ENCODE measurements around the gene TBC1D22A. TPM values are rescaled to one million over a fixed set of nuclear protein-coding genes. Genes with fewer than 3 reads are reported as not detected.

The TBC1D22A gene
- total and polyA plus RNA-seq, 2 donors from 2014 or later: 24.6 to 39.4 TPM

- DNase-seq: peak in 1 of 5 donors; percentile 62
- H3K9ac ChIP-seq (ENCODE audit: low read length in 3 of 3): no peak overlapping the region
- no peaks in the 10 kb centered on the region for H3K36me3 ChIP-seq (ENCODE audit: control insufficient read depth in 2 of 3, insufficient read depth in 3 of 3, low read length in 3 of 3)
- no peaks in the 10 kb centered on the region for H3K9me3 ChIP-seq (ENCODE audit: control insufficient read depth in 2 of 3, insufficient read depth in 1 of 3, low read length in 3 of 3)
- H3K4me1 ChIP-seq (ENCODE audit: control insufficient read depth in 2 of 3, insufficient read depth in 2 of 3, low read depth in 1 of 3, low read length in 3 of 3): peaks cover 0 to 15% (median 0%) of the 10 kb centered on the region in 3 donors
- H3K27me3 ChIP-seq (ENCODE audit: control insufficient read depth, insufficient read depth, low read length): no peaks in the 10 kb centered on the region
- intact Hi-C loops (cut with DNase I): no loop called here
- FAIRE-seq: no peak
- H3K4me3 ChIP-seq (ENCODE audit: low read length in 3 of 3): no peak overlapping the region
- no peak overlapping the region for H3K27ac ChIP-seq (ENCODE audit: low read depth in 2 of 2, low read length in 2 of 2)
- no peak for TF ChIP-seq CTCF (IDR thresholded peaks at IDR 0.05; ENCODE audit: borderline replicate concordance, extremely low read depth, insufficient read depth)
Observed at GRCh38 chr22:47041271-47042115, 279.0 kb downstream of the TBC1D22A start.

GRCh38 chr22:47042116-47042825 lies 279.8 kb downstream of the TBC1D22A start:
- Histone ChIP-seq H3K9ac (ENCODE audit: low read length in 3 of 3) (no peak overlapping the region), H3K4me3 (ENCODE audit: low read length in 3 of 3) (no peak overlapping the region), H3K36me3 (ENCODE audit: control insufficient read depth in 2 of 3, insufficient read depth in 3 of 3, low read length in 3 of 3) (no peaks in the 10 kb centered on the region), H3K4me1 (ENCODE audit: control insufficient read depth in 2 of 3, insufficient read depth in 2 of 3, low read depth in 1 of 3, low read length in 3 of 3) (peaks cover 0 to 15% (median 0%) of the 10 kb centered on the region in 3 donors), H3K27ac (ENCODE audit: low read depth in 2 of 2, low read length in 2 of 2) (no peak overlapping the region), H3K27me3 (ENCODE audit: control insufficient read depth, insufficient read depth, low read length) (no peaks in the 10 kb centered on the region), H3K9me3 (ENCODE audit: control insufficient read depth in 2 of 3, insufficient read depth in 1 of 3, low read length in 3 of 3) (no peaks in the 10 kb centered on the region)
- intact Hi-C loops (cut with DNase I): no loop called here
- no peak for TF ChIP-seq CTCF (IDR thresholded peaks at IDR 0.05; ENCODE audit: borderline replicate concordance, extremely low read depth, insufficient read depth)
- FAIRE-seq (no peak), DNase-seq (peak in 2 of 5 donors; percentile 40 to 56)

GRCh38 chr22:47042861-47043496 lies 280.5 kb downstream of the TBC1D22A start:
- no peaks in the 10 kb centered on the region for H3K27me3 ChIP-seq (ENCODE audit: control insufficient read depth, insufficient read depth, low read length)
- H3K9ac ChIP-seq (ENCODE audit: low read length in 3 of 3): no peak overlapping the region
- peaks cover 0 to 15% (median 0%) of the 10 kb centered on the region in 3 donors for H3K4me1 ChIP-seq (ENCODE audit: control insufficient read depth in 2 of 3, insufficient read depth in 2 of 3, low read depth in 1 of 3, low read length in 3 of 3)
- intact Hi-C loops (cut with DNase I): no loop called here
- TF ChIP-seq CTCF (IDR thresholded peaks at IDR 0.05; ENCODE audit: borderline replicate concordance, extremely low read depth, insufficient read depth): no peak
- DNase-seq: peak in 2 of 5 donors; percentile 30 to 68
- FAIRE-seq: no peak
- no peak overlapping the region for H3K4me3 ChIP-seq (ENCODE audit: low read length in 3 of 3)
- no peaks in the 10 kb centered on the region for H3K36me3 ChIP-seq (ENCODE audit: control insufficient read depth in 2 of 3, insufficient read depth in 3 of 3, low read length in 3 of 3)
- no peaks in the 10 kb centered on the region for H3K9me3 ChIP-seq (ENCODE audit: control insufficient read depth in 2 of 3, insufficient read depth in 1 of 3, low read length in 3 of 3)
- no peak overlapping the region for H3K27ac ChIP-seq (ENCODE audit: low read depth in 2 of 2, low read length in 2 of 2)
